Stimulated activated CD8-positive, alpha-beta memory T cell treated with anti-CD3 and anti-CD28 coated beads, Interleukin-7, amount 100 ng/mL, for 4 hours (primary cell): Measurements from ENCODE around the gene CHD6.

Experiments used
- DNase-seq, 2 donors: peaks; one replicate each; pipeline ENCODE4 v3.0.0-alpha.2; 2020; ENCODE audit warnings: low read depth in 2 of 2

CHD6 gene

DNA sequence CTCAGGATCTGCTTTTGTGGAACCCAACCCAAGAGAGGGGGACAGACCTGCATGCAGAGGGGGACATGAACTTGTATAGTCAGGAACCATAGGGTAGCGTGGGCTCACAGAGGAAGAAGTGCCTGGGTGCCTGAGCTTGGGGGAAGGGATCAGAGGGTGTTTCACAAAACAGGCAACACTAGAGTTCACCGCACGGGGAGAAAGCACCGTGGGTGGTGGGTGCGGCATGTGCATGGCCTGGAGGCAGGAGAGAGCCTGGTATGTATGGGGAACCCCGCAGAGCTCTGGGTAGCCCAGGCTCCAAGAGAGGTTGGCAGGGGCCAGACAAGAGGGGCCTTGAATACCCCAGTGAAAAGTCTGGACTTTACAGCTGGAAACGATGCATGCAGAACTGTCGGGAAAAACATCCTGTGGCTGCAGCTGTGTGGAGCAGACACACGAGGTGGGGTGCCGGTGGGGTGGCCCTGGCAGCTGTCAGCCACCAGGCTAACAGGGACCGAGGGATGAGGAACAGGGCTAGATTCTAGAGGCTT, 244.9 kb downstream of the CHD6 start:
- DNase-seq, result no peak

DNA sequence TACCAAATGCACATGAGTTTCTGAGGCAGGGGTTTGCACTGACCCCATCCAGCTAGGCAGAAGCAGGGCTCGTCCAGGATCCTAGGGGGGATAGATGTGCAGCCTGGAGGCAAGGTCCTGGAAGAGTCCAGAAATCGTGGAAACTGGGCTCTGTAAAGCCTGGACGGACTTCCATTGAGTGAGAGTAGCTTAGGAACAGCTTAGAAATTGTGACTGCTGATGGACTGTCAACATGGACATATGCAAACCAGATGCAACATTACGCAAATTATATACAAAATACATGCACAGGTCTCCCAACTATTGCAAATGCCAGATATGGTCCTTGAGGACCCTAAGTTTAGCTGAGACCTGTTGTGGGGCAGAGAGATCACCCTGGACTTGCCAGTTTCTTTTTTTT, 246.8 kb downstream of the CHD6 start:
- DNase-seq, result no peak

DNA sequence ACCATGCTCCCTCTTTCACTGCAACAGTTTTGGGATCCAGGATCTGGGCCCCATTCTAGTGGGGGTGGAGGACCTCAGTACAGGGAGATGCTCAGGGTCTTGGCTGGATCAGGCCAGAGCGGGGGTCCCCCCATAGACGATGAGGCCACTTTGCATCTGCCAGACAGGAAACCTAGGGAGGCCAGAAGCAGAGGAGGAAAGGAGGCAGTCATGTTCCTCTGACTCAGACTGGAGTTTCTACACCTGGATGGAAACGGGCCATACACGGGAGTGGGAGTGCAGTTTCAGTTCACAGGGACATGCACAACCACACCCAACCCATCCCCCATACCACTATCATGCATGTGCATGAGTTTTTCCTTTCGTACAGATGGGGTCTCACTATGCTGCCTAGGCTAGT, 248.0 kb downstream of the CHD6 start:
- no peak for DNase-seq

DNA sequence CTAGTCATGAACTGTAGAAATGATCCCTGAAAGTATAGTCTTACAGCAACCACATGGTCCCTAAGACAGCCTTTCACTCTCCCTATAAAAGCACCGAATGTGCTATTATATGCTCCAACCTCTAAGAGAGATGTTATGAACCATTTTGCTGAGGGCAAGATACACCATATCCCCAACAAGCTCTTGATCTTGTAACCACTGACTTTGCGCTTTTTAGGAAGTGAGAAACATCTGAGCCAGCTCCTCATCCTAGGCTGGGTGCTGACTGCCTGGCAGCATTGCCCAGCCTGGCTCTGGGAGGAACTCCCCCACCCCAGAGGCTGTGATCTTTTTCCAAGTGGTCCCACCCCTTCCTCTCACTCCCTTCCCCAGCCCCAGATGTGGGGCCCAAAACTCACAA, 248.5 kb downstream of the CHD6 start:
- no peak for DNase-seq

DNA sequence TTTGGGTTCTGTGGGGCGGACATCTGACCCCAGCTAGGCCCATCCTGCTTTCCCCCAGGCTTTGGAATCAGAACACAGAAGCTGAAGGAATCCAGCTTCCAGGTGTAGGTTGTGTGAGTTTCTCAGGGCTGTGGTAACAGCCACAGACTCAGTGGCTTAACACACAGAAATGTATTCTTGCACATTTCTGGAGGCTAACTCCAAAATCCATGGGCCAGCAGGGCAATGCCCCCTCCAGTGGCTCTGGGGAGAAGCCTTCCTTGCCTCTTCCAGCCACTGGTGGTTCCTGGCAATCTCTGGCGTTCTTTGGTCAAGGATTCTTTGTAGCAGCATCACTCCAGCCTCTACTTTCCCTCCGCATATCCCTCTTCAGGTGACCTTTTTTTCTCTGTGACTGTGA, 250.2 kb downstream of the CHD6 start:
- no peak for DNase-seq

DNA sequence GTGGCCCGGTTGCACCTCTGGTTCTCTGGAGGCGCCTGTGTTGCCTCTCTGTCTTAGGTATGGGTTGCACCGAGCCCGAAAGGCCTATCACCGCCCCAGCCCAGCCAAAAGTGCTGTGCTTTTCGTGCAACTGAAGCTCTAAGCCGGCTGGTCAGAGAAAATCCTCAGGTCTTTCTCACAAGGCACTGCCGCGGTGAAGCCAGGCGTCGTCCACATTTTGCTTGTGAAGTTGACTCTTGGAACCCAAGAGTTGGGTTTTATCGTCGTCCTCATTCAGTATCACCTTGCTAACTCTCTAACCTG, 250.8 kb downstream of the CHD6 start:
- no peak for DNase-seq

DNA sequence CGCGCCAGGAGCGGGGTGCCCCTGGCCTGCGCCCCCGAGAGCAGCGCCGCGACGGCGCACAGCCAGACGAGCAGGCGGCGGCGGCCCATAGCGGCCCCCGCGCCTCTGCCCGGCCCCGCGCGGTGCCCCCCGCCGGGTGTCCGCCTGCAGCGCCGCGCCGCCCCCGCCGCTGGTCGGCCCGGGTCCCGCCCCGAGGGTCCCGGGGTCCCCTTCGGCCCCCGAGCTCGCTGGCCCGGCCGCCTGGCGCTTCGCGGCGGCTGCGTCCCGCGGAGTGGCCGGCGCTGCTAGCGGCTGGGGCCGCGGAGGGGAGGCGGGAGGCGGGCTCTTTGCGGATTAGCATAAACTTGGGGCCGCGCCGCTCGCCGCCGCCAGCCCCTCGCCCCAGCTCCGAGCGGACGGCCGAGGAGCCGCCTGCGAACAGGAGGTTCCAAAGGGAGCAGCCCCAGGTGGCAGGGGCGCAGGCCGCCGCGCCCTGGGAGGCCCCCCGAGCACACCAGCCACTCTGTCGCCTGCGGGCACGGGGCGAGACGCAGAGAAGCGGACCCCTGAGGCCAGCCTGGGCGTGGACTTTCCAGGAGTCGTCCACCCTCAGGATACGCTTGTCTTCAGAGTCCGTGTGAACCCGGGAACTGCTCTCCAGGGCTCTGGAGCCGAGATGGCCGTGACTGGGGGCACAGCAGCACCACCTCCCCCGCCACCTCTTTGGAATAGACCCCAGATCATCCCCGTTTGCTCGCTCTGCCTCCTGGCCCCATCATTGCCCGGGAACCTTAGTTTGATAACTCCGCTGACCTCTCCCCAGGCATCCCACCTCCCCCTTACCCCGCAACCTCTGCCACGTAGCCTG, 251.4 kb downstream of the CHD6 start, which contains the start of gene EMILIN3:
Gene EMILIN3 (minus strand): TSS at position 273 of the 847 bp plus-strand sequence. CDS start 184 bp downstream, at position 89.
- no peak for DNase-seq

DNA sequence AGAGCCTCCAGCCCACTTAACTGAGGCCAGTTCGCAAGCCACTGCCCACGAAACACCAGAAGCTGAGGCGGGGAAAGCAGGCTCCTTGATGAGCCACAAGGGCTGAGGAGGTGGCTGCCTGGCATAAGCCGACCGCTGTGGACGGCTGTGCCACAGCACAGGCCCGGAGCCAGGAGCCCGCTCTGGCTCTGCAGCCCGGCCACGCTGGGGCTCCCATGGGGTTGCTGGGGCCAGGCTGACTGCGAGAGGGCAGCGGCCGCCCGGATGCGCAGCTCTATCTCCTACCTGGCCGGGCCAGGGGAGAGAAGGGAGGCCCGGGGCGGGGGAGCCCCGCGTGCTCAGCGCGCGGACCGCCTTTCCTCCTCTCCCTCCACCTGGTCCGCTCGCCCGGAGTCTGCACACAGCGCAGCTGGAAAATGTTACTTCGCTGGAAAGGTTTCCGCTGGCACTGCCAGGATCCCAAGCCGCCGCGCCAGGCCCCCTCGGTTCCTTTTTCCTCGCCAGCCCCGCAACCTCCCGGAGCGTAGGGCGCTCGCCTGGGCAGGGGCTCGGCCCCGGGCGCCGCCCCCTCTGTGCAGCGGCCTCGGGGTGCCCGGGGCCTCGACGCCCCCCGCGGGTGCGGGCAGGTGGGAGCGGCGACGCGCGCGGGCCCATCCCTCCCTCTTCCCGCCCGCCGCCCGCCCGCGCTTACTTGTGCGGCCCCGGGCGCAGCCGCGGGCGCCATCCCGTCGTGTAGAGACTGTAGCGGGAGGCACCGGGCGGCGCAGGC, 252.2 kb downstream of the CHD6 start:
- no peak for DNase-seq

DNA sequence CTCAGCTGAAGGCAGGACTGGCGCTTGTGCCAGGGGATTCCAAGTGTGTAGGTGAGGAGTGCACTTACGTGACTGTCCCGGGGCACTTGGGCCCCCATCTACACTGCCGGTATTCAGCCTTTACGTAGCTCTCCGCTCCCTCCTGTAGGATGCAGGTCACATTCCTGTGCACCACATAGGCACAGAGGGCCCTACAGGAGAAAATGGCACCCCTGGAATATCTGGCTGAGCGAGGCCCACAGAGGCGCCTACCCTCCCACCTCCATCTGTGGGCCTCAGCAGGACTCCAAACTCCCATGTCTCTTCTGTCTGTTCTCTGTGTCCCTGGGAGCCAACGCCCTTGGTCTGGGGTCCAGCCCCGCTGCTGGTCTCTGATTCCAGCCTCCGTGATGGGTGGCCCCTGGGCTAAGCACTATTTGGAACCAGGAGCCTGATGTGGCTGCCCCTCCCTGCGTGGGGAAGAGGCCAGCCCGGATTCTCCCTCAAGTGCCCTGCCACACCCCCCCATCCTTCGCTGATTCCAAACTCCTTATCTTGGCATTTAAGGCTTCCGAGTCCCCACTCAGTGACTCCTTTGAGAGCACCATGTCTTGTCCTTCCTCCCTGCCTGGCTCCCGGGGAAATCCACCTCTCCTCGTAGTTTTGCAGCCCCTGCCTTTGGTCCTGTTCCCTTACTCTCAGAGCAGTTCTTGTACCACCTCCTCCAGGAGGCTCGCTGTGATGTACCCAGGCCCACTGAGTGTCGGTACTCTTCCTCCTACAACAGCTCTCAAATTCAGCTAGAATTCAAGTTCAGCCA, 253.0 kb downstream of the CHD6 start:
- no peak for DNase-seq

DNA sequence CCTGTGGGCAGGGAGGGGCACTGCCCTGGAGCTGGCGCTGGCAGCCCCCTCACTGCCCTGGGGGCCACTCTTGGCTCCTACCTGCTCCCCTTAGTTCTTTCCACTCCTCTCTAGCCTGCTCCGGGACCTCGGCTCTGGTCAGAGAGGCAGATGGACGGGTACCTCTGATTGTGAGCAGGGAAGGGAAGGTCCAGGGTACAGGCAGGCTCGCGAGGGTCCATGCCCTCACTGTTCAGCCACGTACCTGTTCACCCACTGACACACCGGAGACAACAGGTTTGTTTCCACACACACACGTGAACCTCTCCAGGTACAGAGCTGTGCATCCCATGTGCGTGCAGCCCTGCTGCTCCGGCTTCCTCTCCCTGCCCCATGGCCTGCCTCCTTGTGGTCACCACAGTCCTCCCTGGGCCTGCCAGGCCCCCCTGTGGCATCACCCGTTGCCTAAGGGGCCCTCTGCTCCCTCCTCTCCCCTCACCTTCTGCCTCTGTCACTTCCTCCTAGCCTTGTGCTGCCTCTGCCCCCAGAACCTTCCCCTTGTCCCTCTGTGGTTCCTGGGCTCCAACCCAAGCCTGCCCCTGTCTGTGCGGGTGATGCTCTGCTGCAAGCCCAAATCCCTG, 253.8 kb downstream of the CHD6 start:
- no peak for DNase-seq

DNA sequence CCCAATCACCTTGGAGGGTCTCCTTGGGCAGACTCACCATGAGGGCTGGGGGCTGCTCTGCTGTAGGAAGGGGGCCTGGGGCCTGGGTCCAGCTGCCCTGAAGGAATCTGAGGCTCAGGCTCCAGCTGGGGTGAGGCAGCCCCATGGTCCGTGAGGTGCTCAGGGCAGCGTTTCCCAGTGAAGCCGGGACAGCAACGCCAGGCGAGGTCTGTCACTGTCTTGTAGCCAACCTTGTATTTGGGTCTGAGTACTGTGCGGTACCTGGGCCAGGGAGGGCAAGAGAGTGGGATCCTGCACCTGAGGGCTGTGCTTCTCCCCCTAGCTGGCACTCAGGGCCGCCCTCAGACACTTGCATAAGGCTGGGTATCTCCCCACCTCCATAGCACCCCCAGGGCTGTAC, 254.6 kb downstream of the CHD6 start:
- no peak for DNase-seq

DNA sequence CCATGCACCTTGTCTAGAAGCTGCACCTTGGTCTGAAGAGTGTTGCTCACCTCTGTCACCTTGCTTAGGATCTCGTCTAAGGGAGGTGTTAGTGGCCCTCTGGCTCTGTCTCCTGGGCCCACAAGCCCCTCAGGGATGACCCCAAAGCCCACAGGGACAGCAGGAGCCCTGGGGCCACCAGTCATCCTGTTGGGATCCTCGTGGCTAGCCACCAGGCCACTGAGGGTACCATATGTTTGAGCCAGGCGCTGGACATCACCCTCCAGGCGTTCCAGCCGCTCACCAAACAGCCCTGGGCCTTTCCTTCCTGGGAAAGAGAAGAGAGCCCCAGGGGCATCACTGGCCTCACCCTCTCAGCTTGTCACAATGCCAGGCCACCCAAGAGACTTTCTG, 255.4 kb downstream of the CHD6 start:
- DNase-seq, result no peak

DNA sequence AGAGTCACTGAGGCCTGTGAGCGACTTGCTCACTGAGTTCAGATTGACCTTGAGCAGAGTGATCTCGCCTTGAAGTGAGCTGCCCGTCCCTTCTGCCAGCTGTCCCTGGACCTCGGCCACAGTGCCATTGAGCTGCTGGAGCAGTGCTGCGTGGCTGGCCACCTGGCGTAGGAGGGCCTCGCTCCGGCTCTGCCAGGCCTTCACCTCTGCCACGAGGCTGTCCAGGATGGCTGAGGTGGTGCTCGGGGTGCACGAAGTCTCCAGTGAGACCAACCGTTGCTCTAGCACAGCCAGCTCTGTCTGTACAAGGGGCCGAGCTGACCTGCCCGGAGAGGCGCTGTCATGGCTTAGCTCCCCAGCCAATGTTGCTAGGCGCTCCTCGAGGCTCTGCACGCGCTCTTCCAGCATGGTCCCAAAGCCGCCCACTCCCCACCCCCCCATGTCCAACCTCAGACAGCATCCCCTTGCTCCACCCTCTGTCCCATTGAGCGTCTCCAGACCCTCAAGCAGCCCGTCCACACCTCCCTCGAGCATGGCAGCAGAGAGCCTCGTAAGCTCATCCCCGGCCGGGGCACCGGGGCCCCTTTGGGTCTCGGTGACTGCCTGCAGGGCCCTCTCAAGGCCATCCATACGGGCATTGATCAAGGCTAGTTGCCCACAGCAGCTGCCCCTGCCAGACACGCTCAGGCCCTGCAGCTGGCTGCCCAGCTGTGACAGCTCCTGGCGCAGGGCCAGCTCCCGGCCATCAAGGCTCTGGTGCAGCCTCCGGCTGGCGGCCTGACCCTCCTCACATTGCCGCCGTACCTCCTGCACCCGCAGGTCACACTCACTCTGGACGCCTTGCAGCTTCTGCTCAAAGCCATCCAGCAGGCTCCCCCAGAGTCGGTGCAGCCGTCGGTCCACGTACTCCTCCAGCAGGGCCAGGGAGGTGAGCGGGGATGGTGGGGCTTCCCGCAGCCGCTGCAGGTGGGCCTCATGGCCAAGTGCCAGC, 256.1 kb downstream of the CHD6 start:
- no peak for DNase-seq

DNA sequence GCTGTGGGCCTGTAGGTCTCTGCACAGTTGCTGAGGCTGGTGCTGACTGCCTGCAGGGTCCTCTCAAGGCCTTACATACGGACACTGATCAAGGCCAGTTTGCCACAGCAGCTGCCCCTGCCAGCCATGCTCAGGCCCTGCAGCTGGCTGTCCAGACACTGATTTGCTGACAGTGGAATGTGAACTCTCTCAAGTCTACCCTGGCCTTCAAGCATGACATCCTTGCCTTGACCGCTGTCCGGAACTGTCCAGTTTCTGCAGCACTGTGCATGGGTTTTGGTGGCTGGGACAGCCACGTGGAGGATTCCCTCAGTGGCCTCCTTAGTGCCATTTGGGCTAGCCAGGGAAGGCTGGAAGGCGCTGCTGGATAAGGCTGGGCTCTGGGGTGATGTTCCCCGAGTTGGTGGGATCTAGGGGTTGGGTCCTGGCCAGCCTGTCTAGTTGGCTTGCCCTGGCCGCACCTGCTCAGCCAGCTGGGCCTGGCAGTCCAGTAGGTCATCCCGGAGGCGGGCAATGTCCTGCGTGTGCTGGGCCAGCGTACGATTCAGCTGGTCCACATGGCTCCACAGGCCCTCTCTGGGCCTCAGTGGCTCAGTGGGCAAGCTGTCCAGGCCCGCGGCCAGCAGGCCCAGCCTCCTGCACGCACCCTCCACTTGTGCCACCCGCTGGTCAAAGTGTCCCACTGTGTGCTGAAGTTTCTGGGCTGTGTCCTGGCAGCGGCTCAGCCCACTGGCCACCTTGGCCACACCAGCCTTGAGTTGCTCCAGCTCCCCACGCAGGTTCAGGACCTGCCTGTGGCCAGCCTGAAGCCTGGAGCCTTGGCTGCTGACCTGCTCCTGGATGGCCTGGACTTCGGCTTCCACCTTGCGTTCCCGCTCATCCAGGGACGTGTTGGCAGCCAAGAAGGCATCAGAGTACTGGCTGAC, 257.1 kb downstream of the CHD6 start:
- DNase-seq, result no peak

DNA sequence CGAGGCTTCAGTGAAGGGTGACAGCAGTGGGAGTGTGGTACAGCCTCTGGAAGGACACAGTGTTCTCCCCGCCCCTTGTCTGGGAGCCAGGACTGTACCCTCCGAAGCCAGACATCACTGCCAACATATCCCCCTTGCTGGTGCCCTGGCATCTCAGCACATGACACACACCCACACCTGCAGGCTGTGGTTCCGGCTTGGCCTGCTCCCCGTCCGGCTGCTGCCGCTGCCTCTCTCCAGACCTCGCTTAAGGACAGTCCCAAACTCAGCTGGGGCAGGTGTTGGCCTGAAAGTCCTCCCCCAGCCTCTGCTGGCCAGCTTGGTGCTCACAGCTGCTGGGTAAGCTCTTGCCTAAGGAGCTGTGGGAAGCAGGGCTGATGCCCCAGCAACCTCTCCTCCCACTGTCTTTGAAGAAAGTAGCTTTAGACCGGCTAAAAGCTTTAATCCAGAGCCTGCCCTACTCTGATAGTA, 258.6 kb downstream of the CHD6 start:
- DNase-seq, result no peak

DNA sequence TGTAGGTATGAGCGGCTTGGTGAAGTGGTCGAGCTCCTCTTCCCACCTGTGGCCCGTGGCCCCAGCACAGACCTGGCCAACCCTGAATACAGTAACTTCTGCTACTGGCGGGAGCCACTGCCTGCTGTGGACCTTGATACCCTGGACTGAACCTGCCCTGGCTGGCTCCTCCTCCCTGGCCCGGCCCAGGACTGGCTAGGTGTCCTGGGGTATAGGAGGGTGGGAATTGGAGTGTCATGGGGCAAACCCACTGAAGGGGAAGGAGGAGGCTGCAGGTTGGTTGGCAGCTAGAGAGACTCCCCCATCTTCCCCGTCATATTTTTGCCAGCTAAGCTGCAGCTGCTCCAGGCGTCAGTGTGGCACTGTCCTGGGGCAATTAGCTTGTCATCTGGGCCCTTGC, 259.5 kb downstream of the CHD6 start:
- no peak for DNase-seq

DNA sequence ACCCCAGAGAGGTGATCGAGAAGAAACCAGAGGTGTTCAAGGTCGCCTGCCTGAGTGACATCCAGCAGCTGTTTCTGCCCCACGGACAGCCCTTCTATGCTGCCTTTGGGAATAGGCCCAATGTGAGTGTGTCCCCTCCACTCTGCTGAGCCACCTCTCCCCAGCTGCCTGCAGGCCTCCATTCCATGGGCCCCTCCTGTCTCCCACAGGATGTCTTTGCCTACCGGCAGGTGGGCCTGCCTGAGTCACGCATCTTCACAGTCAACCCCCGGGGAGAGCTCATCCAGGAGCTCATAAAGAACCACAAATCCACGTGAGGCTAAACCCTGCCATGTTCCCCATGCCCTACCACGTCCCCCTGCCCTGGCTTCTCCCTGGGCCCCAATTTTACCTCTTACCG, 259.9 kb downstream of the CHD6 start:
- no peak for DNase-seq

DNA sequence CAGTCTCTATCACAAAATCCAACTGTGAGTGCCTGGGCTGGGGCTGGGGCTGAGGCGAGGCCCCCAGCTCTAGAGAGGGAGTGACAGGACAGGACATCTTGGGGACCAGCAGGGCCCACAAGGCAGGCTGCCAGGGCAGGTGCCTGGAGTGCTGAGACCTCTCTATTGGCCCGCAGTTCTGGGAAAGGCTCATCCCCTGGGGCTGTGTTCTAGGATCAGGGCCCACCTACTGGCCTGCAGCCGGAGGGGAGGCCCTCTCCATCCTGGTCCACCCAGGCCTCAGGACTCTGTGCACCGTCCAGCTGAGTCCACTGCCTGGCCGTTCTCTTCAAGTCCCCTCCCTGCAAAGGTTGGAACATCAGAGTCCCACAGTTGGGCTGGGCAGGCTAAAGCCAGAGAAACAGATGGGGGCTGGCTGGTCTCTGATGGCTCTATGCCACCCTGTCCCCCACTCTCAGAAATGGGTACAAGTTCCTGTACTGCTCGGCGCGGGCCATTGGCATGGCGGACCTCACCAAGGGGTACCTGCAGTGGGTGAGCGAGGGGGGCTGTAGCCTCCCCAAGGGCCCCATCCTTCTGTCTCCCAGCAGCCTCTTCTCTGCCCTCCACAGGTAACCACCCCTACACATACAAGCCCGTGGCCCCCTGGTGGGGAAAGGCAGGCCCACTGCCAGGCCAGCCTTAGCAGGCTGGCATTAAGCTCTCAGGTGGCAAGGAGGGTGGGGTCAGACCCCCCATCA, 260.6 kb downstream of the CHD6 start:
- no peak for DNase-seq

DNA sequence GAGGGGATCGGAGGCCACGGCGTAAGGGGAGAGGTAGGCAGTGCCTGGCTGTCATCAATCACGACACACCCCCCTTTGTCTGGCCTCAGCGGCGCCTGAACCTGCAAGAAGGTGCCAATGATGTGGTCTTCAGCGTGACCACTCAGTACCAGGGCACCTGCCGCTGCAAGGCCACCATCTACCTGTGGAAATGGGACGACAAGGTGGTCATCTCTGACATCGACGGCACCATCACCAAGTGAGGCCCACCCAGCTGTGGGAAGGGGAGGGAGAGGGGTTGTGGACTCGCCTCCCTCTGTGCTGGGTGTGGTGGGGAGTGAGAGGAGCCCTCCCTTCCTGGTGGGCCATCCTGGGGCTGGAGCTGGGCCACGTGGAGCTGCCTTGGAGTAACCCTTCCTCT, 261.2 kb downstream of the CHD6 start:
- DNase-seq, result no peak
